Activated CD8-positive, alpha-beta memory T cell treated with anti-CD3 and anti-CD28 coated beads for 4 hours (primary cell): ENCODE results near the gene SULT1B1.

Experiments
- DNase-seq, 2 donors: peaks; one replicate each; pipeline ENCODE4 v3.0.0-alpha.2; 2020; ENCODE audit warnings: low read depth in 2 of 2

SULT1B1 gene

DNA sequence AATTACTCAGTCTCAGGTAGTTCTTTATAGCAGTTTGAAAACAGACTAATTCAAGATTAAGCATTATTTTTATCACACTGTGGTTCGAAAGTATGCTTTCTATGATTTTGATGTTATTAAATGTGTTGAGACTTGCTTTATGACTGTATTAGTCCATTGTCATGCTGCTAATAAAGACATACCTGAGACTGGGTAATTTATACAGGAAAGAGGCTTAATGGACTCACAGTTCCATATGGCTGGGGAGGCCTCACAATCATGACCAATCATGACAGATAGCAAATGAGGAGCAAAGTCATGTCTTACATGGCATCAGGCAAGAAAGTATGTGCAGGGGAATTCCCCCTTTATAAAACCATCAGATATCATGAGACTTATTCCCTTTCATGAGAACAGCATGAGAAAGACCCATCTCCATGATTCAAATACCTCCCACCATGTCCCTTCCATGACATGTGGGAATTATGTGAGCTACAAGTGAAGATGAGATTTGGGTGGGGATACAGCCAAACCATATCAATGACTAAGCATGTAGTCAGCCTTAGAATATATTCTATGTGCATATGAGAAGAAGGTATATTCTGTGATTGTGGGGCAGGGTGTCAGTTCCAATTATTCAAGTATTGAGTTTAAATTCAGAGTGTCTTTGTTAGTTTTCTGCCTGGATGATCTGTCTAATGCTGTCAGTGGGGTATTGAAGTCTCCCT is 62.7 kb downstream of the SULT1B1 start:
- no peak for DNase-seq

DNA sequence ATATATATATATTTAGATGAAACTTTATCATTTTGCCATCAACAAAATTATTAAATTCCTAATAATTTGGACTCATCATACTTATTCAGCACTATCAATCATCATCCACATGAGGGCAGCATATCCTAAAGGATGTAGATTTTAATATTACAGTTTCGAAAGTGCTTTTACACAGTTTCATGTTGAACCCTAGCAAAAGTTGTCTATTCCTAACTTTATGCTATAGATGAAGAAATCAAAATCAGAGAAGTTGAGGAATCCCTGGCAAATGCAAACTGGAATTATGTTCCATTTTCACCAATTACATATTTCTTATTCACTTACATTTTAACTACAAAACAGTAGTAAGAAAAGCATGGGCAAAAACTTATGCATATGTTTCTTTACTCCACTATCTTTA is 70.8 kb downstream of the SULT1B1 start:
- no peak for DNase-seq

DNA sequence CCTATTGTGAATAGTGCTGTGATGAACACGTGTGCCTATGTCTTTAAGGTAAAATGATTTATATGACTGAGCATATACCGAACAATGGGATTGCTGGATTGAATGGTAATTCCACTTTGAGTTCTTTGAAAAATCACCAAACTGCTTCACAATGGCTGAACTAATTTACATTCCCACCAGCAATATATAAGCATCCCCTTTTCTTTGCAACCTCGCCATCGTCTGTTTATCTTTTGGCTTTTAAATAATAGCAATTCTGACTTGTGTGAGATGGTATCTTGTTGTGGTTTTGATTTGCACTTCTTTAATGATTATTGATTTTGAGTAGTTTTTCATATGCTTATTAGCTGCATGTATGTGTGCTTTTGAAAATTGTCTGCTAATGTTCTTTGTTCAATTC is 75.6 kb downstream of the SULT1B1 start:
- DNase-seq: no peak
